Gastrocnemius medialis (tissue), 4 donors: ENCODE measurements around the gene SDF2L1. TPM values are rescaled to one million over a fixed set of nuclear protein-coding genes. Genes with fewer than 3 reads are reported as not detected.
"Not testable (repeated sequence)": the region's sequence is repeated elsewhere in the genome, so short reads cannot be mapped to it uniquely, and the experiment has no call there.

Experiments
- ATAC-seq, 2 donors: fragments of 150-250 bp; one replicate each; pipeline ENCODE4 v1.9.1; 2016
- DNase-seq, 2 donors: peaks; one replicate each; pipeline ENCODE4 v3.0.0-alpha.2; 2019
- H3K27ac ChIP-seq, 4 donors: fragments of 200-600 bp; sonication (generic); 1 replicate in 1 of 4; 2 replicates in 3 of 4; pipeline ENCODE4 v1.5.1; 2016 to 2018; ENCODE audit warnings: mild to moderate bottlenecking in 2 of 4, moderate library complexity in 1 of 4
- H3K27me3 ChIP-seq, 3 donors: fragments of 200-600 bp; sonication (generic) in 2 of 3; 1 replicate in 1 of 3; 2 replicates in 2 of 3; pipeline versions ENCODE4 v1.5.1 to v1.6.0; 2016 to 2019; ENCODE audit warnings: mild to moderate bottlenecking in 1 of 3, moderate library complexity in 1 of 3
- H3K36me3 ChIP-seq, 2 donors: fragments of 200-600 bp; sonication (generic) in 1 of 2; one replicate each; pipeline ENCODE4 v1.5.1; 2017 to 2018
- H3K4me1 ChIP-seq, 2 donors: fragments of 200-600 bp; sonication (generic) in 1 of 2; one replicate each; pipeline ENCODE4 v1.5.1; 2016 to 2017; ENCODE audit warnings: mild to moderate bottlenecking in 2 of 2
- H3K4me3 ChIP-seq, 4 donors: fragments of 200-600 bp; sonication (generic) in 3 of 4; 1 replicate in 1 of 4; 2 replicates in 3 of 4; pipeline ENCODE4 v1.5.1; 2016 to 2019; ENCODE audit warnings: mild to moderate bottlenecking in 2 of 4
- H3K9me3 ChIP-seq, 3 donors: fragments of 200-600 bp; sonication (generic) in 2 of 3; 1 replicate in 1 of 3; 2 replicates in 2 of 3; pipeline ENCODE4 v1.5.1; 2016 to 2019
- CTCF ChIP-seq, 5 experiments: fragments of 450-650 bp in 3 of 5; fragments of 200-600 bp in 2 of 5; sonication (generic) in 2 of 5; IDR thresholded peaks in 4 of 5; conservative IDR thresholded peaks in 1 of 5; 1 replicate in 4 of 5; 2 replicates in 1 of 5; pipeline ENCODE4 v1.5.1; 2016 to 2019; ENCODE audit warnings: antibody characterized with exemption in 5 of 5, mild to moderate bottlenecking in 3 of 5, moderate library complexity in 3 of 5
- POLR2A ChIP-seq, 2 donors: fragments of 450-650 bp; IDR thresholded peaks; one replicate each; pipeline ENCODE4 v1.6.1; 2017; ENCODE audit warnings: antibody characterized with exemption in 2 of 2, mild to moderate bottlenecking in 2 of 2, moderate library complexity in 2 of 2
- in situ Hi-C, 4 donors: fragments of 200-750 bp; cut with MboI; loops; one replicate each; pipeline versions ENCODE4 v1.15.0 to v1.8.0; 2017; ENCODE audit warnings: low sequenced_read_pairs in 4 of 4
- intact Hi-C: fragments of 100-400 bp; cut with DNase I; formaldehyde crosslinking; loops from one replicate; pipeline ENCODE4 v1.15.1; 2023; ENCODE audit warnings: low total_unique reads
- total RNA-seq, 4 donors: library from RNA; depleted of rRNA; stranded (reverse); fragments of >200 nt; gene quantifications; one replicate each; pipeline versions ENCODE4 v1.1.0 to v1.2.3, GENCODE V29; 2016

Gene SDF2L1
- total RNA-seq, 4 donors from 2014 or later: 8.5 to 33.2 (median 23.3) TPM

GRCh38 chr22:21605887-21606564 is 36.1 kb upstream of the SDF2L1 start:
- H3K4me1 ChIP-seq: peaks cover 4 to 11% of the 10 kb centered on the region in 2 donors
- H3K4me3 ChIP-seq: no peak overlapping the region
- H3K36me3 ChIP-seq: peaks cover 0 to 6% of the 10 kb centered on the region in 2 donors
- TF ChIP-seq POLR2A (IDR thresholded peaks at IDR 0.05) (no peak), CTCF (IDR thresholded peaks at IDR 0.05 in 4 of 5, conservative IDR thresholded peaks at IDR 0.05 in 1 of 5) (no peak)
- no peak overlapping the region for H3K27ac ChIP-seq
- no peaks in the 10 kb centered on the region for H3K9me3 ChIP-seq
- no peaks in the 10 kb centered on the region for H3K27me3 ChIP-seq
- intact Hi-C loops (no loop called here), in situ Hi-C loops (no loop called here)
- ATAC-seq: no peak
- DNase-seq: no peak

- H3K4me3 ChIP-seq: no peak overlapping the region
- intact Hi-C loops (no loop called here), in situ Hi-C loops (no loop called here)
- H3K9me3 ChIP-seq: no peaks in the 10 kb centered on the region
- DNase-seq: no peak
- peaks cover 0 to 13% of the 10 kb centered on the region in 2 donors for H3K36me3 ChIP-seq
- ATAC-seq: no peak
- H3K27me3 ChIP-seq: no peaks in the 10 kb centered on the region
- peaks cover 4 to 11% of the 10 kb centered on the region in 2 donors for H3K4me1 ChIP-seq
- TF ChIP-seq CTCF (IDR thresholded peaks at IDR 0.05 in 4 of 5, conservative IDR thresholded peaks at IDR 0.05 in 1 of 5) (no peak), POLR2A (IDR thresholded peaks at IDR 0.05) (no peak)
- H3K27ac ChIP-seq: no peak overlapping the region
Observed at GRCh38 chr22:21606775-21607174, 35.3 kb upstream of the SDF2L1 start.

GRCh38 chr22:21609556-21610157 is 32.4 kb upstream of the SDF2L1 start:
- H3K4me3 ChIP-seq, H3K27ac ChIP-seq, in situ Hi-C loops, H3K27me3 ChIP-seq, intact Hi-C loops, ATAC-seq, DNase-seq, H3K9me3 ChIP-seq: not testable (repeated sequence)
- Histone ChIP-seq H3K4me1 (peaks cover 4 to 11% of the 10 kb centered on the region in 2 donors), H3K36me3 (peaks cover 0 to 14% of the 10 kb centered on the region in 2 donors)

GRCh38 chr22:21611210-21611977 is 30.7 kb upstream of the SDF2L1 start:
- ATAC-seq (no peak), DNase-seq (no peak)
- no peak for TF ChIP-seq POLR2A (IDR thresholded peaks at IDR 0.05)
- no peak for TF ChIP-seq CTCF (IDR thresholded peaks at IDR 0.05 in 4 of 5, conservative IDR thresholded peaks at IDR 0.05 in 1 of 5)
- intact Hi-C loops: no loop called here
- H3K9me3 ChIP-seq: no peaks in the 10 kb centered on the region
- H3K27me3 ChIP-seq: no peaks in the 10 kb centered on the region
- peaks cover 4 to 11% of the 10 kb centered on the region in 2 donors for H3K4me1 ChIP-seq
- H3K36me3 ChIP-seq: peaks cover 0 to 14% of the 10 kb centered on the region in 2 donors
- H3K4me3 ChIP-seq: no peak overlapping the region
- no peak overlapping the region for H3K27ac ChIP-seq
- in situ Hi-C loops: no loop called here

- in situ Hi-C loops (no loop called here), intact Hi-C loops (no loop called here)
- no peak for DNase-seq
- H3K27me3 ChIP-seq: no peaks in the 10 kb centered on the region
- H3K9me3 ChIP-seq: no peaks in the 10 kb centered on the region
- H3K27ac ChIP-seq: no peak overlapping the region
- no peak for ATAC-seq
- no peaks in the 10 kb centered on the region for H3K4me1 ChIP-seq
- no peak for TF ChIP-seq CTCF (IDR thresholded peaks at IDR 0.05 in 4 of 5, conservative IDR thresholded peaks at IDR 0.05 in 1 of 5)
- no peak for TF ChIP-seq POLR2A (IDR thresholded peaks at IDR 0.05)
- H3K36me3 ChIP-seq: peaks cover 0 to 14% of the 10 kb centered on the region in 2 donors
- no peak overlapping the region for H3K4me3 ChIP-seq
Observed at GRCh38 chr22:21612858-21613257, 29.2 kb upstream of the SDF2L1 start.
